Measurements from ENCODE around the gene RD3L. TPM values are rescaled to one million over a fixed set of nuclear protein-coding genes. Genes with fewer than 3 reads are reported as not detected.
"Not testable (repeated sequence)": the region's sequence is repeated elsewhere in the genome, so short reads cannot be mapped to it uniquely, and the experiment has no call there.

The RD3L gene
- not detected for total RNA-seq

- no peaks in the 10 kb centered on the region for H3K27me3 ChIP-seq
- no peak for DNase-seq (ENCODE audit: extremely low spot score in 2 of 2)
- H3K36me3 ChIP-seq, result no peaks in the 10 kb centered on the region
- TF ChIP-seq POLR2A (IDR thresholded peaks at IDR 0.05) (no peak), POLR2AphosphoS5 (IDR thresholded peaks at IDR 0.05; ENCODE audit: insufficient read depth in 1 of 2, low read depth in 1 of 2) (no peak), CTCF (IDR thresholded peaks at IDR 0.05) (no peak)
- H3K4me1 ChIP-seq, result no peaks in the 10 kb centered on the region
- H3K9me3 ChIP-seq, result no peaks in the 10 kb centered on the region
- no peak within 1 kb of the TSS for H3K4me3 ChIP-seq
- no peak within 1 kb of the TSS for H3K27ac ChIP-seq
- intact Hi-C loops (cut with DNase I), result no loop called here
Observed at GRCh38 chr14:103941973-103942736, at the start of gene RD3L. Gene RD3L, minus strand, starts transcription at chr14:103942529. Its CDS starts 834 bp downstream, at chr14:103941695.

- Histone ChIP-seq H3K27ac (no peak overlapping the region), H3K4me1 (no peaks in the 10 kb centered on the region), H3K36me3 (no peaks in the 10 kb centered on the region), H3K9me3 (no peaks in the 10 kb centered on the region), H3K4me3 (no peak overlapping the region), H3K27me3 (no peaks in the 10 kb centered on the region)
- intact Hi-C loops (cut with DNase I), result no loop called here
- DNase-seq (ENCODE audit: extremely low spot score in 2 of 2), result no peak
- TF ChIP-seq CTCF (IDR thresholded peaks at IDR 0.05) (no peak), POLR2AphosphoS5 (IDR thresholded peaks at IDR 0.05; ENCODE audit: insufficient read depth in 1 of 2, low read depth in 1 of 2) (no peak), POLR2A (IDR thresholded peaks at IDR 0.05) (no peak)
Observed at GRCh38 chr14:103989964-103990363, 47.6 kb upstream of the RD3L start.

- Histone ChIP-seq H3K4me1 (no peaks in the 10 kb centered on the region), H3K27ac (no peak overlapping the region), H3K9me3 (no peaks in the 10 kb centered on the region), H3K27me3 (no peaks in the 10 kb centered on the region), H3K4me3 (no peak overlapping the region), H3K36me3 (no peaks in the 10 kb centered on the region)
- DNase-seq (ENCODE audit: extremely low spot score in 2 of 2), result no peak
- intact Hi-C loops (cut with DNase I), result no loop called here
- no peak for TF ChIP-seq POLR2AphosphoS5 (IDR thresholded peaks at IDR 0.05; ENCODE audit: insufficient read depth in 1 of 2, low read depth in 1 of 2)
Observed at GRCh38 chr14:103989034-103989433, 46.7 kb upstream of the RD3L start.

- intact Hi-C loops (cut with DNase I), result no loop called here
- no peak for DNase-seq (ENCODE audit: extremely low spot score in 2 of 2)
- Histone ChIP-seq H3K4me1 (no peaks in the 10 kb centered on the region), H3K9me3 (no peaks in the 10 kb centered on the region), H3K27me3 (no peaks in the 10 kb centered on the region), H3K4me3 (no peak overlapping the region), H3K36me3 (no peaks in the 10 kb centered on the region), H3K27ac (no peak overlapping the region)
- TF ChIP-seq POLR2AphosphoS5 (IDR thresholded peaks at IDR 0.05; ENCODE audit: insufficient read depth in 1 of 2, low read depth in 1 of 2) (no peak), POLR2A (IDR thresholded peaks at IDR 0.05) (no peak), CTCF (IDR thresholded peaks at IDR 0.05) (no peak)
Observed at GRCh38 chr14:103984196-103984595, 41.9 kb upstream of the RD3L start.

- TF ChIP-seq CTCF (IDR thresholded peaks at IDR 0.05), result peak in 2 of 3 experiments; percentile 38 to 47
- H3K27me3 ChIP-seq; H3K9me3 ChIP-seq; H3K4me3 ChIP-seq; DNase-seq (ENCODE audit: extremely low spot score in 2 of 2); intact Hi-C loops (cut with DNase I); H3K4me1 ChIP-seq; H3K27ac ChIP-seq; H3K36me3 ChIP-seq: not testable (repeated sequence)
Observed at GRCh38 chr14:103980623-103981238, 38.4 kb upstream of the RD3L start.

Data from vagina (tissue), 2 donors.